IPS DF 6.9 (cell line): ENCODE results near the gene RAB43.
"Not testable (repeated sequence)": the region's sequence is repeated elsewhere in the genome, so short reads cannot be mapped to it uniquely, and the experiment has no call there.

Experiments used
- DNase-seq: peaks from one replicate; pipeline ENCODE4 v3.0.0-alpha.2; 2013; ENCODE audit warnings: low read depth, low spot score
- H3K27ac ChIP-seq: one replicate; pipeline ENCODE4 v1.5.1; 2013; ENCODE audit warnings: low read length, control low read depth
- H3K27me3 ChIP-seq: 2 replicates; pipeline ENCODE4 v1.6.1; 2013; ENCODE audit warnings: mild to moderate bottlenecking, low read length; ENCODE audit not compliant: control insufficient read depth, insufficient read depth
- H3K36me3 ChIP-seq: 2 replicates; pipeline ENCODE4 v1.6.1; 2013; ENCODE audit warnings: low read length; ENCODE audit not compliant: control insufficient read depth, insufficient read depth
- H3K4me1 ChIP-seq: 2 replicates; pipeline ENCODE4 v1.6.1; 2013; ENCODE audit warnings: low read length; ENCODE audit not compliant: control insufficient read depth, insufficient read depth
- H3K4me3 ChIP-seq: 2 replicates; pipeline ENCODE4 v1.5.1; 2013; ENCODE audit warnings: mild to moderate bottlenecking, low read length
- H3K9me3 ChIP-seq: 2 replicates; pipeline ENCODE4 v1.6.1; 2013; ENCODE audit warnings: low read length, inconsistent platforms; ENCODE audit not compliant: control insufficient read depth, insufficient read depth
- WGBS: extraction: QIAGEN DNeasy Blood & Tissue Kit; methylation state at CpG from one replicate; pipeline ENCODE4 v1.1.7; 2013; ENCODE audit warnings: mixed read lengths, missing lambda C conversion rate; ENCODE audit not compliant: insufficient read length, insufficient coverage; 5-methylcytosine and 5-hydroxymethylcytosine counted together

The RAB43 gene

DNA sequence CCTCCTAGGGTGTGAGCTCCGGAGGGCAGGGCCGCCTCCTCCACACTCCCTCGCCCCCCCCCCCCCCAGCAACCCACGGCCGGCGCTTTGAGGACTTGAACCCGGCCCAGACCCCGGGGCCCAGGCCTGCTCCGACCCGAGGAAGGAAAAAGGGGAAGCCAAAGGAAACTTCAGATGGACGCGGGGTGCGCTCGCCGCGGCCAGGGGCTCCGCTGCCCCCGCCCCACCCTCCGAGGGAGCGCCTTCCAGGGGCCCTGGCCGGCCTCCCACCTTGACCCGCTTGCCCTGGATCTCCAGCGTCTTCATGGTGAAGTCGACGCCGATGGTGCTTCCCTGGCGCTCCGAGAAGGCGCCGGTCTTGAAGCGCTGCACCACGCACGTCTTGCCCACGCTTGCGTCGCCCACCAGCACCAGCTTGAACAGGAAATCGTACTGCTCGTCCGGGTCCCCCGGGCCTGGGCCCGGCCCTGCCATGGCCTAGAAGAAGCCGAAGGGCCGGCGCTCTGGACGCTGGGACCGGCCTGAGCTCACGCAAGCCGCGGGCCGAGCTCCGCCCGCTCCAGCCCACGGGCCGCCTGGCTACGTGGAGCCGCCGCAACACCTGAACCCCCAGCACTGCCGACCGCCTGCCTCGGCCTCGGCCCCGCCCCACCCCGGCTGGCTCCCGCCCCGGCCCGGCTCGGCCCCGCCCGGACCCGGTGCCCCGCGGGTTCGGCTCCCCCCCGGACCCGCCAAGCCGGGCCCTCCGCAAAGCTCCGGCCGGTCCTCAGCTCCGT, 400 bp downstream of the RAB43 start:
- no peaks in the 10 kb centered on the region for H3K36me3 ChIP-seq
- DNase-seq, result no peak
- peaks cover 6% of the 10 kb centered on the region; the same call in 1 of the 2 replicates for H3K4me1 ChIP-seq
- H3K27me3 ChIP-seq, result no peaks in the 10 kb centered on the region
- H3K4me3 ChIP-seq, result peak overlapping the region; percentile 93
- H3K27ac ChIP-seq, result no peak overlapping the region
- no peaks in the 10 kb centered on the region for H3K9me3 ChIP-seq
- WGBS, result no CpG with 5 or more reads among the region's 80 CpGs

DNA sequence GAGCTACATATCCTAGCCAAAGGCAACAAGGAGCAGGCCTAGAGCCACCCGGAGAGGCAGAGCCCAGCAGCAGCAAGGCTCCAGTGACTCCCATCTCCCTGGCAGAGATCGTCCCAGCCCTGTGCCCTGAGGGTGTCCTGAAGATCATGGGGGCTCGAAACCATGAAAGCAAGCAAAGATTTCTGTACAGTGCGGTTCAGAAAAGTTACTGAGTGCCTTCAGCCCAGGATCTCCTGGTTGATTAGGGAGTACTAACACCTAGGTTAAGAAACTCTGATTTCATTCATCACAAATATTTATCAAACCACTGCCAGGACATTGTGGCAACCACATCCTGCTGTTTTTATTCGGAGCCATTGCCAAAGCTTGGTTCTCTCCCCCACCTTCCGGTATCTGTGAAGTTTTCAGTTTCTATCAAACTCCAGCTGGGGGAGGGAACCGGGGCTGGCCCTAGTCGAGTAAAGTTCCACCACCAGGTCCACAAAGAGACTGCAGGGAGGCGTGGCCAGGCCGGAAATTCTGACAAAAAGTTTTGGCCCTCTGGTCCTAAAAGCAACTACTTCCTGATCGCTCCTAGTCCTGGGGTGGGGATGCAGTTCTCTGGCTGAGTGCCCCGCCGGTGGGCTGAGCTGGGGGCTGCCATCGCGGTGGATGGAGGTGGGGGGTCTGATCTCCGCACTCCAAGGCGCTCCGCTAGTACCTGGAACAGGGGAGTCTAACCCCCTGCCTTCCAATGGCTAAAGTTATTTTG, 1.2 kb downstream of the RAB43 start:
- no peaks in the 10 kb centered on the region for H3K9me3 ChIP-seq
- no peak overlapping the region for H3K27ac ChIP-seq
- H3K27me3 ChIP-seq, result no peaks in the 10 kb centered on the region
- H3K4me1 ChIP-seq, result peaks cover 6% of the 10 kb centered on the region; the same call in 1 of the 2 replicates
- H3K4me3 ChIP-seq, result peak overlapping the region; percentile 93
- peak; percentile 66 for DNase-seq
- H3K36me3 ChIP-seq, result no peaks in the 10 kb centered on the region
- no CpG with 5 or more reads among the region's 18 CpGs for WGBS

DNA sequence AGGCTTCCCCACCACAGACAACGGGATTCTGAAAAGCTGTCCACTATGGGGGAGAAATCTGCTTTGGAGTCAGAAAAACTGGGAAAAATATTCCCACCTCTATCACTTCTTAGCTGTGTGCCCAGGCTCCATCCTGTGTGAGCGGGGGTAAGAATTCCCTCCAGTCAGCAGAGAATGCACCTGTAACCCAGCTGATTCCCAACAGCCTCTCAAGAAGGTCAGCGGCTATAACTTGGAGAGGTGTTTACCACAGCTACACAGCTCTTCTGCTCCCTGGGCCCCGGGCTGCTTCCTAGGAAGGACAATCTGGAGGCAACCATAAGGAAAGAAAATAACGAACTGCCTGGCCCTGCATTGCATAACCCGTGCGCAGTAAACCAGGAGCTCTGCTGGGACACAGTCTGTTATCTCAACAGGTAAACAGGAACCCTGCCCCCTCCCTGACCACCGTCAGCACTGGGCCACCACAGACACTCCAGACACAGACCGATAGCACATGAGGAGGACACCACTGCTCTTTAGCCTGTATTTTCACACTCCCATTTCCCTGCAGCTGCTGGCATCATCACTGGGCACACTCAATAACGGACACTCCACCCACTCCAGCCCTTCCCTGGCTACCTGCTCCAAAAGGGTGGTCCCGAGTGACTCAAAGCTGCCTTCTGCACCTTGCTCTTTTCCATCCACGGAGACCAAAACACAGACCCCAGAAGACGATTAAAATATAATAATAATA, 2.1 kb downstream of the RAB43 start:
- Histone ChIP-seq H3K4me3 (no peak overlapping the region; the same call in 1 of the 2 replicates), H3K4me1 (peaks cover 6% of the 10 kb centered on the region; the same call in 1 of the 2 replicates), H3K9me3 (no peaks in the 10 kb centered on the region), H3K36me3 (no peaks in the 10 kb centered on the region), H3K27ac (no peak overlapping the region), H3K27me3 (no peaks in the 10 kb centered on the region)
- DNase-seq, result no peak
- no CpG with 5 or more reads among the region's 13 CpGs for WGBS

DNA sequence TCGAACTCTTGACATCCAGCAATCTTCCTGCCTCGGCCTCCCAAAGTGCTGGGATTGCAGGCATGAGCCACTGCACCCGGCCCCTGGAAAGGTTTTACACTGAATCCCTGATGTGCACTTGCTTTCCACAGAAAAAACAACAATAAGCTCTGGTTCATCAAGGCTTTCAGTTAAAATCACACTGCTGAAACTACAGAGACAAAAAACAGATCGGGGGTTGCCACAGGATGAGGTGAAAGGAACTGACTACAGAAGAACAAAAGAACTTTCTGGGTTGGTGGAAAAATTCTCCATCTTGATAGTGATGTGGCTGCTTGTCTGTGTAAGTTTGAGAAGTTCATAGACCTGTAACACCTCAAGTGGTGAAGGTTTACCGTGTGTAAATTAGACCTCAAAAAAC, 2.9 kb downstream of the RAB43 start:
- H3K36me3 ChIP-seq, result no peaks in the 10 kb centered on the region
- DNase-seq, result no peak
- peaks cover 6% of the 10 kb centered on the region; the same call in 1 of the 2 replicates for H3K4me1 ChIP-seq
- H3K27me3 ChIP-seq, result no peaks in the 10 kb centered on the region
- H3K4me3 ChIP-seq, result no peak overlapping the region
- H3K9me3 ChIP-seq, result no peaks in the 10 kb centered on the region
- H3K27ac ChIP-seq, result no peak overlapping the region
- no CpG with 5 or more reads among the region's 5 CpGs for WGBS

DNA sequence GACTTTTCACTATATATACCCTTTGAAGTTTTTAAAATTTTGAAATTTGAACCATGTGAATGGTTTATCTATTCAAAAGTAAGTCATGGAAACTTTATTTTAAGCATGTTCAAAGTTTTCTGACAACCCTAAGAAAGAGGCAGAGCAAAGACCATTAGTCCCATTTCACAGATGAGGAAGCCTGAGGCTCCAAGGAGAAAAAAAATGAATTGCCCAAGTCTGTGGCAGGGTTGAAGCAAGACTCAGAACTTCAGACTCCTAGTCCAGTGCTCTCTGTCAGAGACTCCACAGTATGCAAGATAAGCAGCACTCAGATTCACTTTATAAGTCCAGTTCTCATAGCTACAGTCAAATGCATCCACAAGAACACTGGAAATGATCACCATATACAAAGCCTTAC, 4.5 kb downstream of the RAB43 start:
- H3K4me3 ChIP-seq, result no peak overlapping the region
- H3K27ac ChIP-seq, result no peak overlapping the region
- no peaks in the 10 kb centered on the region for H3K27me3 ChIP-seq
- no peak for DNase-seq
- no peaks in the 10 kb centered on the region for H3K36me3 ChIP-seq
- no peaks in the 10 kb centered on the region for H3K9me3 ChIP-seq
- peaks cover 6% of the 10 kb centered on the region; the same call in 1 of the 2 replicates for H3K4me1 ChIP-seq

DNA sequence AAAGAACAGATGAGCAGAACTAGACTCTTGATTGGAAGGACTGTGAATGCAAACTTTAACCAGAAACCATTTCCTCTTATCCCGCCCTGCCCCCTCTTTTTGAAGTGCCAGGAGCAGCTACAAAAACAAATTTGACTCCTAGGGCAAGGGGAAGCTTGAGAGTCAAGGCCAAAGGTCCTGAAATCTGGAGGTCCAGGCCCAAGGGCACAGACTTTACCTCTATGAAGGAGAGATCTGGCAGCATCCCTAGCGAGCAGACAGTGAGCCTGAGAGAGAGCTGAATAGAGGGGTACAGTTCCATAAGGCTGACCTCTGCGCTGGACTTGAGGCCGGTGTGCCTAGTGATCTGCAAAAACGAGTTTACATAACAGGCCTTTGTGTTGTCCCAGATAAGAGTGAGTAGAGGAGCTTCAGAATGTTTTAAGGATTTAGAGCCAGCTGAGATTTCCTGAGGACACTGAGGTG, 5.1 kb downstream of the RAB43 start:
- Histone ChIP-seq H3K9me3 (no peaks in the 10 kb centered on the region), H3K36me3 (no peaks in the 10 kb centered on the region), H3K4me1 (peaks cover 6% of the 10 kb centered on the region; the same call in 1 of the 2 replicates), H3K27me3 (no peaks in the 10 kb centered on the region), H3K4me3 (no peak overlapping the region), H3K27ac (no peak overlapping the region)
- no CpG with 5 or more reads among the region's 5 CpGs for WGBS
- no peak for DNase-seq

DNA sequence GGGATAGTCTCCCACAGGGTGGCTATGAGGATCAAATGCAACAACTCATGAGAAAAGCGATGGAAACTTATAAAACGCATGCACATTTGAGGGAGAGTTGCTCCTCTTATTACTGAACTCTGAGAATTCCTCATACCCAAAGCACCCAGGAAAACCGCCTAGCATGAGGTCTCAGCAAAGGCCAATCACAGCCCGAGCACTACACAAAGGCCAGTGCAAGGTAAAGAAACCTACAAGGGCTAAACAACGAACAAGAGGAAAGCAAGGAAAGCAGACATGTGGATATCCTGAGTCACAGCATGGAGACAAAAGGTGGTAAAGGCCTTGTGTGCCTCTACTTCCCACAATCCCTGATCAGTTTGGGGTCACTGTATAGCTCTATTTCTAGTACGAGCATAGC, 7.1 kb downstream of the RAB43 start:
- Histone ChIP-seq H3K4me3 (no peak overlapping the region), H3K27me3 (no peaks in the 10 kb centered on the region), H3K36me3 (no peaks in the 10 kb centered on the region), H3K4me1 (peaks cover 2% of the 10 kb centered on the region; the same call in 1 of the 2 replicates), H3K9me3 (no peaks in the 10 kb centered on the region), H3K27ac (no peak overlapping the region)
- no CpG with 5 or more reads among the region's 6 CpGs for WGBS
- DNase-seq, result no peak

DNA sequence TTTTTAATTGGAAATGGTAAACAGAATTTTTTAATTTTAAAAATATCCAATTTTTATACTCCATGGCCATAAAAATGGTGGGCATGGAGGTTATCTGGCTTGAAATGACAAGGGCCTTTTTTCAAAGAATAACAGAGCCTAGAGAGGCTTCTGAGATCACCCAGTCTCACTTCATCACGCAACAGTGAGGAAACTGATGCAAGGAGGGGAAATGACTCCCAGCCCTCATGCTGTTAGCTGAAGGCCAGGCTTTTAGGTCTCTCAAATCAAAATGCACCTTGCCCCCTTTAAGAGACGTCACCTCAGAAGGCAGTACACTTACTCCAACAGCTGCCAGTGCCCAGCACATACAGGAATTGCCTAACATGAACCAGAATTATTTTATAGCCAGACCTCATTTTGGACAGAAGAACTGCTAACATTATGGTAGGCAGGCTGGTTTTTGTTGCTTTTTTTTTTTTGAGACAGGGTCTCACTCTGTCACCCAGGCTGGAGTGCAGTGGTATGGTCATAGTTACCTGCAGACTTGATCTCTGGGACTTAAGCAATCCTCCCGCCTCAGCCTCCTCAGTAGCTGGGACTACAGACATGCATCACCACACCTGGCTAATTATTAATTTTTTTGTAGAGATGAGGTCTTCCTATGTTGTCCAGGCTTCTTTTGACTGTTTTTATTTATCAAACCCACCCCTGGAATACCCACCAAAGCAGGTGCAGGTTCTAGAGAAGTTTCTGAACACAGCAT, 9.1 kb downstream of the RAB43 start:
- Histone ChIP-seq H3K27me3 (no peaks in the 10 kb centered on the region), H3K9me3 (no peaks in the 10 kb centered on the region), H3K27ac (no peak overlapping the region), H3K4me3 (no peak overlapping the region), H3K36me3 (no peaks in the 10 kb centered on the region), H3K4me1 (peaks cover 2% of the 10 kb centered on the region; the same call in 1 of the 2 replicates)
- WGBS, result no CpG with 5 or more reads among the region's 3 CpGs
- DNase-seq, result no peak

DNA sequence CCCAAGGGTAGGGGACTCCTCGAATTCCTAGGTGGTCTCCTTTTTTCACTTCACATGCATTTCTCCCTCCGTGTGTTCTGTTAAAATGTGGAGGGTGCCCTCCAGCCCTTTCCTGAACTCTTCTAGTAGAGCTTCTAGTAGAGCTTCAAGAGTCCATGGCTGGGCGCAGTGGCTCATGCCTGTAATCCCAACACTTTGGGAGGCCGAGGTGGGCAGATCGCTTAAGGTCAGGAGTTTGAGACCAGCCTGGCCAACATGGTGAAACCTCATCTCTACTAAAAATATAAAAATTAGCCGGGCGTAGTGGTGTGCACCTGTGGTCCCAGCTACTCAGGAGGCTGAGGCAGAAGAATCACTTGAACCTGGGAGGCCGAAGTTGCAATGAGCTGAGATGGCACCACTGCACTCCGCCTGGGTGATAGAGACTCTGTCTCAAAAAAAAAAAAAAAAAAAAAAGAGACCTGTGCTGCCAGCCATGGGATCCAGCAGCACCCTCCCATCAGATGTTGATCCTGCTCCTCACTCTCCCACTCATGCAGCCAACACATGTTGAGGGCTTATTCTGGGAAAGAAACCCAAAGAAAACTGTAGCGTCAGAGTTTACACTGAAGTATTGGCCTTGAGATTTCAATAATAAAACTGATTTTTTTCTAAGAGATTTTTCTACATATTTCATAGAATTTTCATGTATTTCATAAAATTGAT, 10.4 kb downstream of the RAB43 start:
- not testable (repeated sequence) for H3K4me3 ChIP-seq, H3K4me1 ChIP-seq, H3K36me3 ChIP-seq, H3K27me3 ChIP-seq, H3K9me3 ChIP-seq, DNase-seq, H3K27ac ChIP-seq
- no CpG with 5 or more reads among the region's 10 CpGs for WGBS
